ENCODE measurements around the gene CCER1.

GRCh38 chr12:90978117-90978770, 23.3 kb upstream of the CCER1 start:
- TF ChIP-seq PAX5 (IDR thresholded peaks at IDR 0.05; ENCODE audit: insufficient read depth, low read length, severe bottlenecking), result no peak
- TF ChIP-seq TAF1 (IDR thresholded peaks at IDR 0.05; ENCODE audit: low read depth, low read length), result no peak
- no peak for TF ChIP-seq POLR2A (IDR thresholded peaks at IDR 0.05; ENCODE audit: low read depth, low read length)
- no peak for TF ChIP-seq POLR2AphosphoS5 (IDR thresholded peaks at IDR 0.05; ENCODE audit: low read depth, low read length)
- no peak for TF ChIP-seq POU2F2 (IDR thresholded peaks at IDR 0.05; ENCODE audit: low read depth, low read length)
- TF ChIP-seq SPI1 (IDR thresholded peaks at IDR 0.05; ENCODE audit: low read depth, low read length), result no peak
